Ovary (tissue), 3 donors: ENCODE data around the gene MYL12B.

Experiments used
- POLR2A ChIP-seq: fragments of 450-650 bp; IDR thresholded peaks from one replicate; pipeline ENCODE4 v1.6.1; 2017; ENCODE audit warnings: antibody characterized with exemption, mild to moderate bottlenecking, moderate library complexity
- TF ChIP-seq, protein P1 (sequence below), 3 donors: fragments of 450-650 bp in 2 of 3; fragments of 200-600 bp in 1 of 3; IDR thresholded peaks; one replicate each; pipeline versions ENCODE4 v1.5.1 to v1.8.0; 2016 to 2022; ENCODE audit warnings: antibody characterized with exemption in 3 of 3, mild to moderate bottlenecking in 1 of 3
- donor health status: DM: no; HTN: no; CAD: no.

- TF ChIP-seq, protein P1, sequence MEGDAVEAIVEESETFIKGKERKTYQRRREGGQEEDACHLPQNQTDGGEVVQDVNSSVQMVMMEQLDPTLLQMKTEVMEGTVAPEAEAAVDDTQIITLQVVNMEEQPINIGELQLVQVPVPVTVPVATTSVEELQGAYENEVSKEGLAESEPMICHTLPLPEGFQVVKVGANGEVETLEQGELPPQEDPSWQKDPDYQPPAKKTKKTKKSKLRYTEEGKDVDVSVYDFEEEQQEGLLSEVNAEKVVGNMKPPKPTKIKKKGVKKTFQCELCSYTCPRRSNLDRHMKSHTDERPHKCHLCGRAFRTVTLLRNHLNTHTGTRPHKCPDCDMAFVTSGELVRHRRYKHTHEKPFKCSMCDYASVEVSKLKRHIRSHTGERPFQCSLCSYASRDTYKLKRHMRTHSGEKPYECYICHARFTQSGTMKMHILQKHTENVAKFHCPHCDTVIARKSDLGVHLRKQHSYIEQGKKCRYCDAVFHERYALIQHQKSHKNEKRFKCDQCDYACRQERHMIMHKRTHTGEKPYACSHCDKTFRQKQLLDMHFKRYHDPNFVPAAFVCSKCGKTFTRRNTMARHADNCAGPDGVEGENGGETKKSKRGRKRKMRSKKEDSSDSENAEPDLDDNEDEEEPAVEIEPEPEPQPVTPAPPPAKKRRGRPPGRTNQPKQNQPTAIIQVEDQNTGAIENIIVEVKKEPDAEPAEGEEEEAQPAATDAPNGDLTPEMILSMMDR (IDR thresholded peaks at IDR 0.05) = no peak
- TF ChIP-seq POLR2A = no peak
These were observed 1.3 kb downstream of the MYL12B start for GRCh38 chr18:3263132-3263700.
